ENCODE results near the gene LZIC. TPM values are rescaled to one million over a fixed set of nuclear protein-coding genes. Genes with fewer than 3 reads are reported as not detected.
A peak's percentile ranks its signal among the peaks of the same experiment; 100 is the strongest.

The LZIC gene
- total and polyA plus RNA-seq, 9 of the 15 experiments (the other 6 are each of a cell fraction or from before 2014, with no cell fraction given) = 32.9 to 109 (median 61.7) TPM

DNA sequence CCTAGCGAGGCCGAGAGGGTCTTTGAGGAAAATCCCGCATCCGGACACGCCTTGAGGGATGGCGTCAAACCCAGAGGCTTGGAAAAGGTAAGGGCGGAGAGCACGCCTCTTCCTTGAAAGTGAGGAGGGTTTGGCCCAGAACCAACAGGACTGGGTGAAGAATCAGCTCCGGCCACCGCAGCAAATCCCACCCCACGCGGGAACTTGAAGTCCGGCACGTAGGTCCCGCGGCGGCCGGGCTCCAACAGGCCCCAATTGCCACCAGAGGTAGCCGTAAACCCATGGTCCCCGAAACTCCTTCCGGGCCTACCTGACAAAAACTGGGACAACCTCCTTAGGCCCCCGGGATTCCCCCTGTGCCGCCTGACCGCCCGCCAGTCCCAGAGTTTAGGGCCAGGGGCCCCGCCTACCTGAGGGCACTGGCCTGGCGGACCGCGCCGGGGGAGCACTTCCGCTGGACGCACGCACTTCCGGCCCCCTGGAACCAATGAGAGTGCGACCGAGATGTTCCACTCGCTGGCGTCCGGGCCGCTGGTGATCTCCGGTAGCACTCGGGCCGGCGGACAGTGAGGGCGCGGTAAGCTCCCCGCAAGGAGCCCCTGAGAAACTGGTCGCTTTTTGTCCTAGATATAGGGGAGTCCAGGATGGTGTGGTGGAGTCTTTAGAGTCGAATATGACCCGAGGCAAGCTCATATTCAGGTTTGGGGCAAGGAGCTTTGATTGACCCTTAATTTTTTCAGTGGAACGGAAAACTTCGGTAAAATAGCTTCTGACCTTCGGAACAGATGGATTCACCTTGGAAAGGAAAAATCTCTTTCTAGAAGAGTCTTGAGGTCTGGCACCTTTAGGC lies at the start of gene LZIC, which contains the start of gene NMNAT1 (continued):
- TF ChIP-seq YY1 (IDR thresholded peaks at IDR 0.05; ENCODE audit: borderline replicate concordance in 1 of 3, control insufficient read depth in 1 of 3, extremely low read depth in 1 of 3, insufficient read depth in 3 of 3, insufficient read length in 1 of 3, insufficient replicate concordance in 2 of 3, low read depth in 1 of 3, low read length in 2 of 3) (peak in 2 of 3 experiments; percentile 78 to 86), JUN (IDR thresholded peaks at IDR 0.05; ENCODE audit: borderline replicate concordance, low read depth, low read length) (peak; percentile 65; the same call in 1 of the 2 replicates), JUN (CRISPR knock-in tag; IDR thresholded peaks at IDR 0.05; ENCODE audit: borderline replicate concordance) (0 out of 2 replicates have a peak, but pooled peaks have one; percentile 71), ATF7 (IDR thresholded peaks at IDR 0.05) (peak; percentile 88), SUPT5H (IDR thresholded peaks at IDR 0.05) (peak; percentile 97), SRSF9 (IDR thresholded peaks at IDR 0.05; ENCODE audit: borderline replicate concordance, low read depth, low read length) (no peak), KDM5B (IDR thresholded peaks at IDR 0.05; ENCODE audit: insufficient replicate concordance, low read depth, low read length) (peak; percentile 99), POLR2AphosphoS5 (IDR thresholded peaks at IDR 0.05; ENCODE audit: control insufficient read depth, insufficient read depth, low read depth, low read length) (peak; percentile 96), PHF21A (IDR thresholded peaks at IDR 0.05; ENCODE audit: borderline replicate concordance, low read depth) (peak; percentile 63; the same call in 1 of the 2 replicates), ZNF436 (CRISPR knock-in tag; IDR thresholded peaks at IDR 0.05) (no peak), FOSL1 (tag; conservative IDR thresholded peaks at IDR 0.05) (peak; percentile 43; the same call in 1 of the 2 replicates), ZNF212 (CRISPR knock-in tag; IDR thresholded peaks at IDR 0.05) (no peak), GABPA (tag; conservative IDR thresholded peaks at IDR 0.05; ENCODE audit: low read depth) (peak; percentile 100), CREM (IDR thresholded peaks at IDR 0.05; ENCODE audit: low read depth) (peak; percentile 95)
- TF ChIP-seq, protein P1, sequence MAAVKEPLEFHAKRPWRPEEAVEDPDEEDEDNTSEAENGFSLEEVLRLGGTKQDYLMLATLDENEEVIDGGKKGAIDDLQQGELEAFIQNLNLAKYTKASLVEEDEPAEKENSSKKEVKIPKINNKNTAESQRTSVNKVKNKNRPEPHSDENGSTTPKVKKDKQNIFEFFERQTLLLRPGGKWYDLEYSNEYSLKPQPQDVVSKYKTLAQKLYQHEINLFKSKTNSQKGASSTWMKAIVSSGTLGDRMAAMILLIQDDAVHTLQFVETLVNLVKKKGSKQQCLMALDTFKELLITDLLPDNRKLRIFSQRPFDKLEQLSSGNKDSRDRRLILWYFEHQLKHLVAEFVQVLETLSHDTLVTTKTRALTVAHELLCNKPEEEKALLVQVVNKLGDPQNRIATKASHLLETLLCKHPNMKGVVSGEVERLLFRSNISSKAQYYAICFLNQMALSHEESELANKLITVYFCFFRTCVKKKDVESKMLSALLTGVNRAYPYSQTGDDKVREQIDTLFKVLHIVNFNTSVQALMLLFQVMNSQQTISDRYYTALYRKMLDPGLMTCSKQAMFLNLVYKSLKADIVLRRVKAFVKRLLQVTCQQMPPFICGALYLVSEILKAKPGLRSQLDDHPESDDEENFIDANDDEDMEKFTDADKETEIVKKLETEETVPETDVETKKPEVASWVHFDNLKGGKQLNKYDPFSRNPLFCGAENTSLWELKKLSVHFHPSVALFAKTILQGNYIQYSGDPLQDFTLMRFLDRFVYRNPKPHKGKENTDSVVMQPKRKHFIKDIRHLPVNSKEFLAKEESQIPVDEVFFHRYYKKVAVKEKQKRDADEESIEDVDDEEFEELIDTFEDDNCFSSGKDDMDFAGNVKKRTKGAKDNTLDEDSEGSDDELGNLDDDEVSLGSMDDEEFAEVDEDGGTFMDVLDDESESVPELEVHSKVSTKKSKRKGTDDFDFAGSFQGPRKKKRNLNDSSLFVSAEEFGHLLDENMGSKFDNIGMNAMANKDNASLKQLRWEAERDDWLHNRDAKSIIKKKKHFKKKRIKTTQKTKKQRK (IDR thresholded peaks at IDR 0.05; ENCODE audit: borderline replicate concordance, low read depth, low read length) = no peak; the same call in 1 of the 2 replicates
- TF ChIP-seq, protein P2, sequence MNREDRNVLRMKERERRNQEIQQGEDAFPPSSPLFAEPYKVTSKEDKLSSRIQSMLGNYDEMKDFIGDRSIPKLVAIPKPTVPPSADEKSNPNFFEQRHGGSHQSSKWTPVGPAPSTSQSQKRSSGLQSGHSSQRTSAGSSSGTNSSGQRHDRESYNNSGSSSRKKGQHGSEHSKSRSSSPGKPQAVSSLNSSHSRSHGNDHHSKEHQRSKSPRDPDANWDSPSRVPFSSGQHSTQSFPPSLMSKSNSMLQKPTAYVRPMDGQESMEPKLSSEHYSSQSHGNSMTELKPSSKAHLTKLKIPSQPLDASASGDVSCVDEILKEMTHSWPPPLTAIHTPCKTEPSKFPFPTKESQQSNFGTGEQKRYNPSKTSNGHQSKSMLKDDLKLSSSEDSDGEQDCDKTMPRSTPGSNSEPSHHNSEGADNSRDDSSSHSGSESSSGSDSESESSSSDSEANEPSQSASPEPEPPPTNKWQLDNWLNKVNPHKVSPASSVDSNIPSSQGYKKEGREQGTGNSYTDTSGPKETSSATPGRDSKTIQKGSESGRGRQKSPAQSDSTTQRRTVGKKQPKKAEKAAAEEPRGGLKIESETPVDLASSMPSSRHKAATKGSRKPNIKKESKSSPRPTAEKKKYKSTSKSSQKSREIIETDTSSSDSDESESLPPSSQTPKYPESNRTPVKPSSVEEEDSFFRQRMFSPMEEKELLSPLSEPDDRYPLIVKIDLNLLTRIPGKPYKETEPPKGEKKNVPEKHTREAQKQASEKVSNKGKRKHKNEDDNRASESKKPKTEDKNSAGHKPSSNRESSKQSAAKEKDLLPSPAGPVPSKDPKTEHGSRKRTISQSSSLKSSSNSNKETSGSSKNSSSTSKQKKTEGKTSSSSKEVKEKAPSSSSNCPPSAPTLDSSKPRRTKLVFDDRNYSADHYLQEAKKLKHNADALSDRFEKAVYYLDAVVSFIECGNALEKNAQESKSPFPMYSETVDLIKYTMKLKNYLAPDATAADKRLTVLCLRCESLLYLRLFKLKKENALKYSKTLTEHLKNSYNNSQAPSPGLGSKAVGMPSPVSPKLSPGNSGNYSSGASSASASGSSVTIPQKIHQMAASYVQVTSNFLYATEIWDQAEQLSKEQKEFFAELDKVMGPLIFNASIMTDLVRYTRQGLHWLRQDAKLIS (CRISPR knock-in tag; IDR thresholded peaks at IDR 0.05) = no peak; the same call in none of the 2 replicates
- TF ChIP-seq, protein P3, sequence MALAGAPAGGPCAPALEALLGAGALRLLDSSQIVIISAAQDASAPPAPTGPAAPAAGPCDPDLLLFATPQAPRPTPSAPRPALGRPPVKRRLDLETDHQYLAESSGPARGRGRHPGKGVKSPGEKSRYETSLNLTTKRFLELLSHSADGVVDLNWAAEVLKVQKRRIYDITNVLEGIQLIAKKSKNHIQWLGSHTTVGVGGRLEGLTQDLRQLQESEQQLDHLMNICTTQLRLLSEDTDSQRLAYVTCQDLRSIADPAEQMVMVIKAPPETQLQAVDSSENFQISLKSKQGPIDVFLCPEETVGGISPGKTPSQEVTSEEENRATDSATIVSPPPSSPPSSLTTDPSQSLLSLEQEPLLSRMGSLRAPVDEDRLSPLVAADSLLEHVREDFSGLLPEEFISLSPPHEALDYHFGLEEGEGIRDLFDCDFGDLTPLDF (CRISPR knock-in tag; IDR thresholded peaks at IDR 0.05) = peak; percentile 51; the same call in 1 of the 2 replicates

All from K562 (cell line).